Tibial artery (tissue), 4 donors: ENCODE measurements around the gene ANO1.

Experiments used
- DNase-seq, 2 donors: peaks; one replicate each; pipeline ENCODE4 v3.0.0-alpha.2; 2019
- H3K27ac ChIP-seq, 2 donors: fragments of 200-600 bp; sonication (generic) in 1 of 2; 1 replicate in 1 of 2; 2 replicates in 1 of 2; pipeline ENCODE4 v1.5.1; 2018 to 2019; ENCODE audit warnings: mild to moderate bottlenecking in 1 of 2
- H3K27me3 ChIP-seq, 2 donors: fragments of 200-600 bp; sonication (generic) in 1 of 2; one replicate each; pipeline versions ENCODE4 v1.5.1 to v1.6.0; 2016 to 2019
- H3K36me3 ChIP-seq, 3 donors: fragments of 200-600 bp; sonication (generic) in 2 of 3; one replicate each; pipeline ENCODE4 v1.5.1; 2016 to 2019; ENCODE audit warnings: mild to moderate bottlenecking in 2 of 3
- H3K4me1 ChIP-seq, 4 donors: fragments of 200-600 bp; sonication (generic) in 2 of 4; 1 replicate in 3 of 4; 2 replicates in 1 of 4; pipeline ENCODE4 v1.5.1; 2016 to 2019
- H3K4me3 ChIP-seq, 2 donors: fragments of 200-600 bp; sonication (generic) in 1 of 2; 1 replicate in 1 of 2; 2 replicates in 1 of 2; pipeline ENCODE4 v1.5.1; 2018 to 2019; ENCODE audit warnings: mild to moderate bottlenecking in 2 of 2
- H3K9me3 ChIP-seq, 3 donors: fragments of 200-600 bp; sonication (generic) in 1 of 3; one replicate each; pipeline ENCODE4 v1.5.1; 2016 to 2019
- intact Hi-C: fragments of 100-400 bp; cut with DNase I; formaldehyde crosslinking; loops from one replicate; pipeline ENCODE4 v1.15.0; 2023; ENCODE audit warnings: low total_unique reads
- TF ChIP-seq, protein P1 (sequence below), 2 experiments: fragments of 200-600 bp in 1 of 2; fragments of 450-650 bp in 1 of 2; IDR thresholded peaks; one replicate each; pipeline ENCODE4 v1.5.1; 2017 to 2019; ENCODE audit warnings: antibody characterized with exemption in 2 of 2, mild to moderate bottlenecking in 1 of 2, moderate library complexity in 1 of 2

ANO1 gene

DNA sequence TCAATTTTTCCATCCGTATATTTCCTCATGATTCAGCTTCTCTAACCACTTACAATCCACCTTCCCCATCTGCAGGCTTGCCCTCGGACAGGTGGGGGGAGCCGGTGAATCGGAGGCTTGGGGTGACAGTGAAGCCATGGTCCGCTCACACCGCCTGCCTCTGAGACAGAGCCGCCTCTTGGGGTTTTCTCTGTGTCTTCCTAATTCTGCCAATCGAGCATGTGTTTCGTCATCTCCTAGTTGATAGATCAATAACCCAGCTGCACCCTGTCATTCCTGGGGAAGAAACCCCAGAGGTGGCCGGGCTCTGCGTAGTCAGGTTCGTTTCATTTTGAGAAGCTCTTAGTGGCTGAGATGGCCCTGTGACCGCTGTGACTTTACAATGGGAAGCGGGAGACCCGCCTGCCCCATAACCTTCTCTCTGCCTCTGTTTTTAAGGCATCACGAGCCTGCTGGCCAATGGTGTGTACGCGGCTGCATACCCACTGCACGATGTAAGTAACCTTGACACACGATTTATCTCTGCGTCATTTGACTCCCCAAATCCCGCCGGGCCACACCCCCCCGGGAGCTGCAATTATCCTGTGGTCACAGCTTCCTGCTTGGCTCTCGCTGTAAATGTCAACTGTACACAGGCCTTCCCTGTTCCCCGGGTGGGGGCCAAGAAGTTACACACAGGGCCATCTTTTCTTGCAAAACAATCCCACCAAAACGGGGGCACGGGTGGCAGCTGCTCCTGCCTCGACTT lies 33.3 kb downstream of the ANO1 start:
- H3K27me3 ChIP-seq, result no peaks in the 10 kb centered on the region
- peaks cover 0 to 10% (median 2%) of the 10 kb centered on the region in 4 donors for H3K4me1 ChIP-seq
- no peak for DNase-seq
- no peak overlapping the region for H3K4me3 ChIP-seq
- TF ChIP-seq, protein P1, sequence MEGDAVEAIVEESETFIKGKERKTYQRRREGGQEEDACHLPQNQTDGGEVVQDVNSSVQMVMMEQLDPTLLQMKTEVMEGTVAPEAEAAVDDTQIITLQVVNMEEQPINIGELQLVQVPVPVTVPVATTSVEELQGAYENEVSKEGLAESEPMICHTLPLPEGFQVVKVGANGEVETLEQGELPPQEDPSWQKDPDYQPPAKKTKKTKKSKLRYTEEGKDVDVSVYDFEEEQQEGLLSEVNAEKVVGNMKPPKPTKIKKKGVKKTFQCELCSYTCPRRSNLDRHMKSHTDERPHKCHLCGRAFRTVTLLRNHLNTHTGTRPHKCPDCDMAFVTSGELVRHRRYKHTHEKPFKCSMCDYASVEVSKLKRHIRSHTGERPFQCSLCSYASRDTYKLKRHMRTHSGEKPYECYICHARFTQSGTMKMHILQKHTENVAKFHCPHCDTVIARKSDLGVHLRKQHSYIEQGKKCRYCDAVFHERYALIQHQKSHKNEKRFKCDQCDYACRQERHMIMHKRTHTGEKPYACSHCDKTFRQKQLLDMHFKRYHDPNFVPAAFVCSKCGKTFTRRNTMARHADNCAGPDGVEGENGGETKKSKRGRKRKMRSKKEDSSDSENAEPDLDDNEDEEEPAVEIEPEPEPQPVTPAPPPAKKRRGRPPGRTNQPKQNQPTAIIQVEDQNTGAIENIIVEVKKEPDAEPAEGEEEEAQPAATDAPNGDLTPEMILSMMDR (IDR thresholded peaks at IDR 0.05), result no peak
- no peaks in the 10 kb centered on the region for H3K9me3 ChIP-seq
- H3K36me3 ChIP-seq, result peaks cover 0 to 42% (median 27%) of the 10 kb centered on the region in 3 donors
- peak overlapping the region; percentile 1 to 36 for H3K27ac ChIP-seq
- intact Hi-C loops, result no loop called here

DNA sequence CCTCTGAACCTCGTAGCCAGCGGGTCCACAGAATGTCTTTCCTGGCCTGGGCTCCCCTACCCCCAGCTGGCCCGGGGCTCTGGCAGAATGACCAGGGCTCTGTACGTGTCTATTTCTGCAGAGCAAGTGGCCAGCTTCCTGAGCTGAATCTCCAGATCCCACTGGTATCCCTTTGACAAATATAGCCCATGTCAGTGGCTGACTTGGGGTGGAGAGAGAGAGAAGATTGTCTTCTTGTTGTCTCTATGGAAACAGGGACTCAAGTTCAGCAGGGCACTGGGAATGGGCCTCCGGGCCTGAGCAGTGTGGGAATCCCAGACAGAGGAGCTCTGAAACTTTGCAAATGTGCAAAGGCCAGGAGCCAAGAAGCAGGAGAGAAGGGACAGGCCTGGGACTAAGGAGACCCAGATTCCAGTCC lies 33.9 kb downstream of the ANO1 start:
- peaks cover 0 to 41% (median 27%) of the 10 kb centered on the region in 3 donors for H3K36me3 ChIP-seq
- peaks cover 0 to 8% (median 0%) of the 10 kb centered on the region in 4 donors for H3K4me1 ChIP-seq
- H3K27ac ChIP-seq, result peak overlapping the region in 1 of 2 donors; percentile 36
- H3K9me3 ChIP-seq, result no peaks in the 10 kb centered on the region
- intact Hi-C loops, result no loop called here
- TF ChIP-seq, protein P1 (IDR thresholded peaks at IDR 0.05), result no peak
- no peak overlapping the region for H3K4me3 ChIP-seq
- no peaks in the 10 kb centered on the region for H3K27me3 ChIP-seq
- DNase-seq, result no peak

DNA sequence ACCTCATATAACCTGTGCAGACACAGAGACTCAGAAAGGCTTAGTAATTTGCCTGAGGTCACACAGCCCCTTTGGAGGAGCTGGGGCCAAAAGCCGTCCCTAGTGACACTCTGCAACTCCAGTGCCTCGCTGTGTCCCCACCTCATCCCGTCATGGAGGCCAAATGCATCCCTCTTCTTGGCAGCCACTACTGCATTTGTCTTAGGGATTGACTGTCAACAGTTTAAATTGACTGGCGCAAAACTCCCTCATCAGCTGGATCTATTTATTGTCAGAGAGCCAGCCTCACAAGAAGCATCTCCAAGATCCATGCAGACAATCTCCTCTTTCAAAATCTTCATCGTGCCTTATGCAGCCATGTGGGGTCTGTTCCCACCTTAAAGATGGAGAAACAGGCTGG lies 35.7 kb downstream of the ANO1 start:
- Histone ChIP-seq H3K27me3 (no peaks in the 10 kb centered on the region), H3K9me3 (no peaks in the 10 kb centered on the region), H3K4me1 (peaks cover 0 to 11% (median 0%) of the 10 kb centered on the region in 4 donors), H3K27ac (no peak overlapping the region), H3K4me3 (no peak overlapping the region), H3K36me3 (peaks cover 5 to 25% (median 21%) of the 10 kb centered on the region in 3 donors)
- TF ChIP-seq, protein P1 (IDR thresholded peaks at IDR 0.05), result no peak
- intact Hi-C loops, result no loop called here
- no peak for DNase-seq

DNA sequence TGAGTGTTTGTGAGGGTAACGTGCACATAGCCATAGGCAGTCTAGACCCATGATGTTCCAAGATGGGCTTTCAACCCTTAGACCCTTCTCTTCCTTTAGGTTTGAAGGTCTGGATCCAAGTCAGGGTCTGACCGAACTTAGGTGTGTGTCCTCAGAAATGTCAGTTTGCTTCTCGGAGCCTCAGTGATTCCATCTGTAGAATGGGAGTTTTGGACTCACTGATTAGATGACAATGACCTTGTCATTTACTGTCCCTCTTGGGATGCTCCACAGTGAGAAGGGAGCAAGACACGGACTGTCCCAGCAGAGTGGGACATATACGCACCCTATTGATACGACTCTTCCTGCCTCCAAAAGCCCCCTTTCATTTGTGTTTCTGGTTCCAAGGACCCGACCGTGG lies 37.7 kb downstream of the ANO1 start:
- DNase-seq, result no peak
- intact Hi-C loops, result no loop called here
- Histone ChIP-seq H3K36me3 (peaks cover 5 to 27% (median 11%) of the 10 kb centered on the region in 3 donors), H3K27me3 (no peaks in the 10 kb centered on the region), H3K27ac (no peak overlapping the region), H3K9me3 (no peaks in the 10 kb centered on the region), H3K4me3 (no peak overlapping the region), H3K4me1 (peaks cover 0 to 11% (median 0%) of the 10 kb centered on the region in 4 donors)
- TF ChIP-seq, protein P1 (IDR thresholded peaks at IDR 0.05), result no peak

DNA sequence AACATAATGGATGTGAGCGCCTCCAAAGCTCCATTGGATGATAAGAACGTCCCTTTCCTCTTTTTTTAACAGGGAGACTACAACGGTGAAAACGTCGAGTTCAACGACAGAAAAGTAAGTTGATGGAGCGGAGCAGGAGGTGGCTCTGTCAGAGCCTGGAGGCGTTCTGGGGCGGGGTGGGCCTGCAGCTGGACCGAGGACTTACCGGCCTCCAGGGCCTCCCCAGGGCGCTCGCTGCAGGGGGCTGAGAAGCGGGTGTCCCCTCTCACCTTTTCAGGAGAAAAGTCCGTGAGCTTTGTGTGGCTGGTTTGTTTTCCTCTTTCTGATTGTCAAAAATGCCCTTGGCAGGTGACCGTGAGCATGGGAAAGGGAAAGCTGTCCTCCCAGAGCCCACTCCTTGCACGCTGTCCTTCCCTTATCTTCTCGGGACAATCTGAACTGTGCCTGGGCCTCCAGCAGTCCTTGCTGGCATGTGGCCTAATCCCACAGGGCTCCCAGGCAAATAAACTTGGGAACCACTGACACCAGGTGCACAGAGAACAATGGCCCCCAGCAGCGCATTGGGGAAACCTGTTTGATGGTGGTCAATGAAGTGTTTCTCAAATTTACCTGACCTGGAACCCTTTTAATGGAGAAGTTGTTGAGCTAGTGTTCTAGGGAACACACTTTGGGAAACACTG lies 38.4 kb downstream of the ANO1 start:
- Histone ChIP-seq H3K27me3 (no peaks in the 10 kb centered on the region), H3K4me3 (no peak overlapping the region), H3K4me1 (peaks cover 0 to 10% (median 0%) of the 10 kb centered on the region in 4 donors), H3K27ac (no peak overlapping the region), H3K9me3 (no peaks in the 10 kb centered on the region), H3K36me3 (peaks cover 5 to 25% (median 11%) of the 10 kb centered on the region in 3 donors)
- intact Hi-C loops, result no loop called here
- TF ChIP-seq, protein P1 (IDR thresholded peaks at IDR 0.05), result no peak
- no peak for DNase-seq
